Fibroblast of lung (primary cell): ENCODE results near the gene RGS19. TPM values are rescaled to one million over a fixed set of nuclear protein-coding genes. Genes with fewer than 3 reads are reported as not detected.

Experiments
- DNase-seq, 2 donors: peaks; one replicate each; pipeline versions ENCODE4 v3.0.0 to v3.0.0-alpha.2; 2010; ENCODE audit warnings: low read depth in 2 of 2
- H2AFZ ChIP-seq: 2 replicates; pipeline ENCODE4 v1.5.1; 2012; ENCODE audit warnings: low read length, control low read depth, inconsistent platforms
- H3K27ac ChIP-seq: 2 replicates; pipeline ENCODE4 v1.5.1; 2011; ENCODE audit warnings: low read length, control low read depth; ENCODE audit not compliant: insufficient read depth
- H3K27me3 ChIP-seq: 2 replicates; pipeline ENCODE4 v1.5.1; 2011; ENCODE audit warnings: mild to moderate bottlenecking, low read length; ENCODE audit not compliant: control insufficient read depth, insufficient read depth
- H3K36me3 ChIP-seq: 2 replicates; pipeline ENCODE4 v1.5.1; 2011; ENCODE audit warnings: low read length; ENCODE audit not compliant: control insufficient read depth, insufficient read depth
- H3K4me1 ChIP-seq: 2 replicates; pipeline ENCODE4 v1.5.1; 2011; ENCODE audit warnings: low read length; ENCODE audit not compliant: control insufficient read depth, insufficient read depth; ENCODE audit errors: extremely low read depth
- H3K4me2 ChIP-seq: 2 replicates; pipeline ENCODE4 v1.5.1; 2011; ENCODE audit warnings: low read length, control low read depth; ENCODE audit not compliant: insufficient read depth; ENCODE audit errors: extremely low read depth
- H3K4me3 ChIP-seq, 4 experiments: fragments of 200-600 bp in 1 of 4; sonication (generic) in 1 of 4; replicated peaks in 1 of 4; 2 replicates each; pipeline ENCODE4 v1.5.1; 2011 to 2016; ENCODE audit warnings: low read length in 4 of 4, low read depth in 3 of 4, mild to moderate bottlenecking in 3 of 4, control low read depth in 2 of 4, inconsistent platforms in 1 of 4, mixed read lengths in 1 of 4; ENCODE audit not compliant: insufficient read depth in 1 of 4; ENCODE audit errors: control extremely low read depth in 1 of 4
- H3K79me2 ChIP-seq: 2 replicates; pipeline ENCODE4 v1.5.1; 2012; ENCODE audit warnings: mild to moderate bottlenecking, low read length, inconsistent platforms; ENCODE audit not compliant: control insufficient read depth, insufficient read depth
- H3K9ac ChIP-seq: 2 replicates; pipeline ENCODE4 v1.5.1; 2011; ENCODE audit warnings: mild to moderate bottlenecking, low read length, control low read depth; ENCODE audit not compliant: insufficient read depth
- H3K9me3 ChIP-seq: 2 replicates; pipeline ENCODE4 v1.5.1; 2012; ENCODE audit warnings: low read depth, low read length; ENCODE audit not compliant: control insufficient read depth, insufficient read depth
- H4K20me1 ChIP-seq: 2 replicates; pipeline ENCODE4 v1.5.1; 2011; ENCODE audit warnings: low read length; ENCODE audit not compliant: control insufficient read depth, insufficient read depth; ENCODE audit errors: extremely low read depth
- EZH2 ChIP-seq: IDR thresholded peaks from 2 replicates; pipeline ENCODE4 v1.5.1; 2012; ENCODE audit warnings: low read length, control low read depth, mild to moderate bottlenecking; ENCODE audit errors: missing control alignments
- polyA plus RNA-seq, 2 donors: library from polyadenylated mRNA; depleted of rRNA in 1 of 2; stranded (reverse) in 1 of 2; unstranded in 1 of 2; fragments of >200 nt; gene quantifications; 2 replicates each; pipeline ENCODE4 v1.2.1, GENCODE V29; 2011 to 2012; ENCODE audit warnings: missing spikeins in 1 of 2
- total RNA-seq: library from RNA; depleted of rRNA; stranded (reverse); fragments of >200 nt; gene quantifications from 2 replicates; pipeline ENCODE4 v1.2.1, GENCODE V29; 2014
- TF ChIP-seq, protein P1 (sequence below), 2 donors: IDR thresholded peaks in 1 of 2; conservative IDR thresholded peaks in 1 of 2; 1 replicate in 1 of 2; 2 replicates in 1 of 2; pipeline ENCODE4 v1.5.1; 2011 to 2012; ENCODE audit warnings: low read length in 2 of 2, control low read depth in 1 of 2, inconsistent platforms in 1 of 2, low read depth in 1 of 2, mild to moderate bottlenecking in 1 of 2

The RGS19 gene
- total and polyA plus RNA-seq, 2 donors (not counting 1 experiment from before 2014, with no cell fraction given), result 5.8 to 9.1 TPM

DNA sequence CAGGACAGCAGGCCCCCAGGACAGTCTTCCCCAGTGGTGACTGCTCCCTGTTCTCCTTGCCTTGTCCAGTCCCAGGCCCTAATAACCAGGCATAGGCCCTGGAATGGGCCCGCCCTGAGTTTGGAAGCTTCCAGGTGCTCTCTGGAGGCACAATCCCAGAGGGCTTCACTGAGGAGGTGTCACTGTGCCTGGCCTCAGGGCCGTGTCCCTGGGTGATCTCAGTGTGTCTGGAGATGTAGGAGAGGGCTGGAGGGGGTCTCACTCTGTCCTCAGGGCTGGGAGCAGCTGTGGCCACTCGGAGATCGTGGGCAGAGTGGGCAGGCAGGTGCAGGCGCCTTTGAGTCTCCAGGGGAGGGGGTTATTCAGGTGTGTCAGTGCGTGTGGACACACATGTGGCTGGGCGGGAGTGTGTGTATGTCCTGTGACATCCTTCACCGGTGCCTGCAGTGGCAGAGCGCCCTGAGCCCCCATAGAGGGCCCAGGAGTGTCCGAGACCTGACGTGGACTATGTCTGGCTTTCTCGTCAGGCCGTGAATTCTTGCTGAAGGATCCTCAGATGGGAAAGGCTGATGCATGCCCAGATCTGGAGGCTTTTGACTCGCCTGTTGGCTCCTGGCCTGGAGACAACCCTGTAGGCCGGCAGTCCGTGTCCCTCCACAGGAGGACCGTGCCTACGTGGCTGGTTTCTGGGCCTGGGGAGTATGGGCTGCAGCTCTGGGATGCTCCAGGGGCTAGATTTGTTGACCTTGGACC is 33.5 kb upstream of the RGS19 start:
- TF ChIP-seq, protein P1, sequence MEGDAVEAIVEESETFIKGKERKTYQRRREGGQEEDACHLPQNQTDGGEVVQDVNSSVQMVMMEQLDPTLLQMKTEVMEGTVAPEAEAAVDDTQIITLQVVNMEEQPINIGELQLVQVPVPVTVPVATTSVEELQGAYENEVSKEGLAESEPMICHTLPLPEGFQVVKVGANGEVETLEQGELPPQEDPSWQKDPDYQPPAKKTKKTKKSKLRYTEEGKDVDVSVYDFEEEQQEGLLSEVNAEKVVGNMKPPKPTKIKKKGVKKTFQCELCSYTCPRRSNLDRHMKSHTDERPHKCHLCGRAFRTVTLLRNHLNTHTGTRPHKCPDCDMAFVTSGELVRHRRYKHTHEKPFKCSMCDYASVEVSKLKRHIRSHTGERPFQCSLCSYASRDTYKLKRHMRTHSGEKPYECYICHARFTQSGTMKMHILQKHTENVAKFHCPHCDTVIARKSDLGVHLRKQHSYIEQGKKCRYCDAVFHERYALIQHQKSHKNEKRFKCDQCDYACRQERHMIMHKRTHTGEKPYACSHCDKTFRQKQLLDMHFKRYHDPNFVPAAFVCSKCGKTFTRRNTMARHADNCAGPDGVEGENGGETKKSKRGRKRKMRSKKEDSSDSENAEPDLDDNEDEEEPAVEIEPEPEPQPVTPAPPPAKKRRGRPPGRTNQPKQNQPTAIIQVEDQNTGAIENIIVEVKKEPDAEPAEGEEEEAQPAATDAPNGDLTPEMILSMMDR (conservative IDR thresholded peaks at IDR 0.05 in 1 of 2, IDR thresholded peaks at IDR 0.05 in 1 of 2; ENCODE audit: low read depth in 1 of 2, low read length in 2 of 2), result no peak
- TF ChIP-seq EZH2, result no peak
- Histone ChIP-seq H3K27ac (no peak overlapping the region), H3K4me3 (no peak overlapping the region), H3K79me2 (no peaks in the 10 kb centered on the region), H4K20me1 (no peaks in the 10 kb centered on the region), H3K9ac (no peak overlapping the region), H3K4me2 (no peak overlapping the region), H3K27me3 (peaks cover 2% of the 10 kb centered on the region), H3K9me3 (no peaks in the 10 kb centered on the region), H3K36me3 (no peaks in the 10 kb centered on the region), H3K4me1 (no peaks in the 10 kb centered on the region), H2AFZ (no peak overlapping the region)
- no peak for DNase-seq

- peaks cover 5% of the 10 kb centered on the region for H3K27me3 ChIP-seq
- H3K4me1 ChIP-seq, result no peaks in the 10 kb centered on the region
- H4K20me1 ChIP-seq, result no peaks in the 10 kb centered on the region
- no peak overlapping the region for H3K9ac ChIP-seq
- H3K27ac ChIP-seq, result no peak overlapping the region
- H2AFZ ChIP-seq, result no peak overlapping the region
- no peak for DNase-seq
- no peak overlapping the region for H3K4me3 ChIP-seq
- H3K36me3 ChIP-seq, result no peaks in the 10 kb centered on the region
- no peaks in the 10 kb centered on the region for H3K9me3 ChIP-seq
- H3K79me2 ChIP-seq, result no peaks in the 10 kb centered on the region
- TF ChIP-seq, protein P1 (conservative IDR thresholded peaks at IDR 0.05 in 1 of 2, IDR thresholded peaks at IDR 0.05 in 1 of 2; ENCODE audit: low read depth in 1 of 2, low read length in 2 of 2), result no peak
- TF ChIP-seq EZH2, result no peak
- H3K4me2 ChIP-seq, result no peak overlapping the region
Observed at GRCh38 chr20:64111841-64112641, 32.7 kb upstream of the RGS19 start.

DNA sequence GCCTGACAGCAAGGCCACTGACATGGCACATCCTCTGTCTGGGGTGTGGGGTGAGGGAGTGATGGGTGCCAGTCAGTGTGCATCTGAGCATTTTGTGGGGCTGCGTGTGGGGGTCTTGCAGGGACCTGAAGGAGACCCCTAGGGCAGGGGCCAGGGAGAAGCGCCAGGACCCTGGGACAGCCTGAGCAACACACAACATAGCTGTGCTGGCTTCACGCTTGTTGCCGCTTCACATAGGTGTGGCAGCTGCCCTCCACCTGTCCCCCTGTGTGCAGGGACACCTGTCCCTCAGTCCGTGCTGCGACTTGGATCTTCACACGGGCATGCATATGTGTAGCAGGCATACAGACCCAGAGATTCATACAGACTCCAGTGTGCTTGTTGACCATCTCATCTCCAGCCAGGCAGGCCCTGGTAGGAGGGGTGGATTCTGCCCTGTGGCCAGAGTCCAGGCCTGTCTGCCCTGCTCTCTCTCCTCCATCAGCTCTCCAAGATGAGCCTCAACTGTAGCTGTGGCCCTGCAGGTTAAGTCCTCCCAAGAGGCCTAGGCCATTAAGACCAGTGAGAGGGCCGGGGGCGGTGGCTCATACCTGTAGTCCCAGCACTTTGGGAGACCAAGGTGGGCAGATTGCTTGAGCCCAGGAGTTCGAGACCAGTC is 31.2 kb upstream of the RGS19 start:
- no peak overlapping the region for H3K27ac ChIP-seq
- H2AFZ ChIP-seq, result no peak overlapping the region
- H3K27me3 ChIP-seq, result peaks cover 3% of the 10 kb centered on the region
- H3K4me1 ChIP-seq, result no peaks in the 10 kb centered on the region
- no peak for DNase-seq
- H3K4me2 ChIP-seq, result no peak overlapping the region
- TF ChIP-seq, protein P1 (conservative IDR thresholded peaks at IDR 0.05 in 1 of 2, IDR thresholded peaks at IDR 0.05 in 1 of 2; ENCODE audit: low read depth in 1 of 2, low read length in 2 of 2), result no peak
- TF ChIP-seq EZH2, result no peak
- no peak overlapping the region for H3K4me3 ChIP-seq
- H3K36me3 ChIP-seq, result no peaks in the 10 kb centered on the region
- H3K9me3 ChIP-seq, result no peaks in the 10 kb centered on the region
- no peaks in the 10 kb centered on the region for H3K79me2 ChIP-seq
- H3K9ac ChIP-seq, result no peak overlapping the region
- H4K20me1 ChIP-seq, result no peaks in the 10 kb centered on the region
